Fibroblast of gingiva (primary cell): ENCODE data around the gene SLC29A1.
"Not testable (repeated sequence)": the region's sequence is repeated elsewhere in the genome, so short reads cannot be mapped to it uniquely, and the experiment has no call there.

ENCODE experiments used
- DNase-seq: peaks from one replicate; pipeline ENCODE4 v3.0.0-alpha.2; 2011; ENCODE audit warnings: low read depth

Gene SLC29A1

GRCh38 chr6:44222486-44223318 lies 693 bp upstream of the SLC29A1 start:
- no peak for DNase-seq

- DNase-seq, result no peak
These were observed 902 bp downstream of the SLC29A1 start for GRCh38 chr6:44224029-44224964.

- no peak for DNase-seq
These were observed 1.5 kb downstream of the SLC29A1 start for GRCh38 chr6:44224965-44225305.

GRCh38 chr6:44225579-44226325 lies 2.4 kb downstream of the SLC29A1 start:
- DNase-seq, result no peak

- DNase-seq, result no peak
These were observed 3.2 kb downstream of the SLC29A1 start for GRCh38 chr6:44226368-44227147.

GRCh38 chr6:44227148-44227793 lies 3.9 kb downstream of the SLC29A1 start:
- no peak for DNase-seq

GRCh38 chr6:44228031-44228430 lies 4.6 kb downstream of the SLC29A1 start:
- no peak for DNase-seq

- no peak for DNase-seq
These were observed 5.0 kb downstream of the SLC29A1 start for GRCh38 chr6:44228433-44228832.

- DNase-seq, result peak; percentile 37
These were observed 5.4 kb downstream of the SLC29A1 start for GRCh38 chr6:44228836-44229235.

GRCh38 chr6:44229376-44230033 lies 6.1 kb downstream of the SLC29A1 start:
- DNase-seq, result peak; percentile 44

GRCh38 chr6:44230034-44230675 lies 6.8 kb downstream of the SLC29A1 start:
- no peak for DNase-seq

- DNase-seq, result not testable (repeated sequence)
These were observed 8.0 kb downstream of the SLC29A1 start for GRCh38 chr6:44231426-44231825.

GRCh38 chr6:44232676-44233566 lies 9.5 kb downstream of the SLC29A1 start:
- no peak for DNase-seq

GRCh38 chr6:44233567-44234100 lies 10.2 kb downstream of the SLC29A1 start:
- DNase-seq, result no peak

- DNase-seq, result peak; percentile 82
These were observed 11.0 kb downstream of the SLC29A1 start for GRCh38 chr6:44234101-44235025.

GRCh38 chr6:44235269-44235668 lies 11.9 kb downstream of the SLC29A1 start:
- DNase-seq, result no peak

- no peak for DNase-seq
These were observed 12.6 kb downstream of the SLC29A1 start for GRCh38 chr6:44235891-44236516.
